ENCODE measurements around the gene SNN. TPM values are rescaled to one million over a fixed set of nuclear protein-coding genes. Genes with fewer than 3 reads are reported as not detected.

SNN gene
- total and polyA plus RNA-seq, 2 experiments from 2014 or later: 5.4 to 5.9 TPM

DNA sequence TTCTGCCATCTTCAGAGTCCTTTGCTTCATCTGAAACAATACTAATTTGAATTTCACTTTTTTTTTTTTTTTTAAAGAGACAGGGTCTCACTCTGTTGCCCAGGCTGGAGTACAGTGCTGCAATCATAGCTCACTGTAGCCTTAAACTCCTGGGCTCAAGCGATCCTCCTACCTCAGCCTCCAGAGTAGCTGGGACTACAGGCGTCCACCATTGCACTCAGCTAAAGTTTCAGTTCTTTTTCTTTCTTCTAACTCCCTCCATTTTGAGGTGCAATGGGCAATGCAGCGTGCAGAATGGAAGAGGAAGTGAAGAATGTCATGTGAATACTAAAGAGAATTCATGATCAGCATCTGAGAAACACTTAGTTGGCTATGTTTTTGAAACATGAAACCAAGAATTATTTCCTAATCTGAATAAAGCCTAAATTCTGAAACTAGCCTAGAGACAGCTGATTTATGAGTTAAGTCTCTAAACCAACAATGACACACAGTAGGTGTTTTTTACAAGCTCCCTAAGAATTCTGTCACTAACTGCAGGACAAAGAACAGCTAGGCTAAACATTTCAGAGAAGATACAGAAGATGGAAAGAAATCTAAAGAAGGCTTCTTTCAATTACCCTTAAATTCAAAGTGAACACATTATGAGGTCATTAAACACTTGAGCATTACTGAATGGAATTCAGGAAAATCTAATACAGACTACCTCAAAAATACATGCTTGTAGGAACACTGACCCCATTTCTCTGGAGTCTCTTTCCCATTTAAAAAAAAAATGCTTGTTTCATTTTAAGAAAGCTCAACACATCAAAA, 21.0 kb downstream of the SNN start:
- H3F3A ChIP-seq (ENCODE audit: insufficient read depth): peaks cover 30% of the 10 kb centered on the region
- H3K9me2 ChIP-seq (ENCODE audit: insufficient read depth): no peaks in the 10 kb centered on the region
- 78 to 85% methylated on average over 3 of the region's 3 CpGs for WGBS, 2 experiments (ENCODE audit: low coverage in 1 of 2, low lambda C conversion rate in 2 of 2, missing lambda C conversion rate in 2 of 2)
- peaks cover 24% of the 10 kb centered on the region for H3K79me2 ChIP-seq (ENCODE audit: insufficient read depth)
- no peak overlapping the region for H2AFZ ChIP-seq
- no peak for DNase-seq
- no peak overlapping the region for H3K4me3 ChIP-seq
- H3K36me3 ChIP-seq (ENCODE audit: low read depth): peaks cover 45% of the 10 kb centered on the region
- no peak for TF ChIP-seq EZH2phosphoT487 (IDR thresholded peaks at IDR 0.05; ENCODE audit: insufficient read depth, low read depth)
- TF ChIP-seq EZH2 (IDR thresholded peaks at IDR 0.05; ENCODE audit: insufficient read depth, poor library complexity, severe bottlenecking): no peak
- no peak overlapping the region for H3K4me2 ChIP-seq (ENCODE audit: unreplicated experiment)
- H4K20me1 ChIP-seq (ENCODE audit: insufficient read depth): peaks cover 5% of the 10 kb centered on the region; the same call in 1 of the 2 replicates
- peaks cover 15% of the 10 kb centered on the region for H3K4me1 ChIP-seq (ENCODE audit: insufficient read depth)
- in situ Hi-C loops (cut with MboI): loop anchor here (25.0 kb wide), 1 partner anchor 727 kb away; no protein-coding TSS in a partner anchor
- H3K9ac ChIP-seq: no peak overlapping the region
- H3K27ac ChIP-seq: no peak overlapping the region
- H3K27me3 ChIP-seq (replicated peaks; ENCODE audit: insufficient read depth): no peaks in the 10 kb centered on the region
- H3K9me3 ChIP-seq (ENCODE audit: low read depth): no peaks in the 10 kb centered on the region

DNA sequence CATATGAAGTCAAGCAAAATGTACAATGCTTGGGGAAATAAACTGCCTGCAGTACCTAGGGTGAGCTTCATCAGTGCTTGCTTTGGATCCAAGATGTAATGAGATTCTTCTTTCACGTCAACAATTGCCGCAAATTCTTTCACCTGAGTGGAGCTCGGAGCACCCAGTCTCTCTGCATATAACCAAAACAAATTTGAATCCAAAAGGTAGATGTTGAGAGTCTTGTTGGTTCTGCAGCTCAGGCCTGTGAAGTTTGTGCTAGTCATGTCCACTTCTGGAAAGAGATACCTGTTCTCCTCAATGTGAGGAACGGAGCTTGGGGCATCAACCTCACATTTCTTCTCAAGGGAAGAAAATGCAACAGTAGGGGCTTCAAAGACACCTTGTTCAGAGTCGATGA, 23.0 kb downstream of the SNN start:
- Histone ChIP-seq H3K4me2 (ENCODE audit: unreplicated experiment) (no peak overlapping the region), H3K4me1 (ENCODE audit: insufficient read depth) (peaks cover 8% of the 10 kb centered on the region), H3K27me3 (replicated peaks; ENCODE audit: insufficient read depth) (no peaks in the 10 kb centered on the region), H3K27ac (no peak overlapping the region), H3K9me3 (ENCODE audit: low read depth) (no peaks in the 10 kb centered on the region), H3K9me2 (ENCODE audit: insufficient read depth) (no peaks in the 10 kb centered on the region), H3K36me3 (ENCODE audit: low read depth) (peaks cover 39% of the 10 kb centered on the region), H2AFZ (no peak overlapping the region), H3K4me3 (no peak overlapping the region), H3F3A (ENCODE audit: insufficient read depth) (peaks cover 19% of the 10 kb centered on the region), H3K79me2 (ENCODE audit: insufficient read depth) (peaks cover 44% of the 10 kb centered on the region), H4K20me1 (ENCODE audit: insufficient read depth) (no peaks in the 10 kb centered on the region; the same call in 1 of the 2 replicates), H3K9ac (no peak overlapping the region)
- 95 to 98% methylated on average over 5 of the region's 5 CpGs for WGBS, 2 experiments (ENCODE audit: low coverage in 1 of 2, low lambda C conversion rate in 2 of 2, missing lambda C conversion rate in 2 of 2)
- TF ChIP-seq EZH2phosphoT487 (IDR thresholded peaks at IDR 0.05; ENCODE audit: insufficient read depth, low read depth) (no peak), EZH2 (IDR thresholded peaks at IDR 0.05; ENCODE audit: insufficient read depth, poor library complexity, severe bottlenecking) (no peak)
- in situ Hi-C loops (cut with MboI): loop anchor here (25.0 kb wide), 1 partner anchor 729 kb away; no protein-coding TSS in a partner anchor
- DNase-seq: no peak

DNA sequence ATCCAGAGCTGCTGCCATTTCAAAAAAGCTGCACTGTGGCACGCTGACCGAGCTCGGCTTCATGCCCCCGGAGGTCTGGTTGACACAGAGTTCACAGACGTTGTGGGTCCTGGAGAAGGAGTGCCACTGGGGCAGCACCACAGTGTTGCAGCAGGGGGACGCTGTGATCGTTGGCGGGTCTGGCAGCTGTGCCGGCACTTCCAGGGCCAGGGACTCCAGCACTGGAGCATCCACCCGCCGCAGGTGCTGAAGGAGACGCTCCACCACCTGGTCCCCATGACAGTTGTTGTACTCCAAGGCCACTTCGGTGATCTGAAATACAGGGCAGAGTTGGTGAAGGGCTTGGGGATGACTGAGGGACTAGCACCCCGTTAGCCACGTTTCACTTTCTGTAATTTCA, 23.5 kb downstream of the SNN start:
- Histone ChIP-seq H3K36me3 (ENCODE audit: low read depth) (peaks cover 41% of the 10 kb centered on the region), H4K20me1 (ENCODE audit: insufficient read depth) (no peaks in the 10 kb centered on the region; the same call in 1 of the 2 replicates), H3K4me3 (no peak overlapping the region), H3K4me2 (ENCODE audit: unreplicated experiment) (no peak overlapping the region), H2AFZ (no peak overlapping the region), H3K4me1 (ENCODE audit: insufficient read depth) (peaks cover 2% of the 10 kb centered on the region), H3K79me2 (ENCODE audit: insufficient read depth) (peaks cover 47% of the 10 kb centered on the region), H3K9me2 (ENCODE audit: insufficient read depth) (no peaks in the 10 kb centered on the region), H3K9me3 (ENCODE audit: low read depth) (no peaks in the 10 kb centered on the region), H3K9ac (no peak overlapping the region), H3K27ac (no peak overlapping the region), H3K27me3 (replicated peaks; ENCODE audit: insufficient read depth) (no peaks in the 10 kb centered on the region), H3F3A (ENCODE audit: insufficient read depth) (peaks cover 16% of the 10 kb centered on the region)
- in situ Hi-C loops (cut with MboI): loop anchor here (25.0 kb wide), 1 partner anchor 729 kb away; no protein-coding TSS in a partner anchor
- 90 to 91% methylated on average over 15 of the region's 15 CpGs for WGBS, 2 experiments (ENCODE audit: low coverage in 1 of 2, low lambda C conversion rate in 2 of 2, missing lambda C conversion rate in 2 of 2)
- no peak for DNase-seq
- TF ChIP-seq EZH2phosphoT487 (IDR thresholded peaks at IDR 0.05; ENCODE audit: insufficient read depth, low read depth) (no peak), EZH2 (IDR thresholded peaks at IDR 0.05; ENCODE audit: insufficient read depth, poor library complexity, severe bottlenecking) (no peak)

DNA sequence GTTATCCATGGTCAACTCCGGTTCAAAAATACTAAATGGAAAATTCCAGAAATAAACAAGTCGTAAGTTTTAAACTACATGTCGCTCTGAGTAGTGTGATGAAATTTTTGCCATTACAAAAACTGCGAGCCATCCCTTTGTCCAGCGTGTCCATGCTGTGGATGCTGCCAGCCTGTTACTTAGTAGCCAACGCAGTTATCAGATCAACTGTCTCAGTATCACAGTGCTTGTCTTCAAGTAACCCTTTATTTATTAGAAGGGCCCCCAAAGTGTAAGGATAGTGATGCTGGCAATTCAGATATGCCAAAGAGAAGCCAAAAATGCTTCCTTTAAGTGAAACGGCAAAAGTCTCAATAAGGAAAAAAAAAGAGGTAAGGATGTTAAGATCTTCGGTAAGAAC, 23.9 kb downstream of the SNN start:
- no peak for TF ChIP-seq EZH2 (IDR thresholded peaks at IDR 0.05; ENCODE audit: insufficient read depth, poor library complexity, severe bottlenecking)
- no peak for TF ChIP-seq EZH2phosphoT487 (IDR thresholded peaks at IDR 0.05; ENCODE audit: insufficient read depth, low read depth)
- no peaks in the 10 kb centered on the region; the same call in 1 of the 2 replicates for H4K20me1 ChIP-seq (ENCODE audit: insufficient read depth)
- H3K4me3 ChIP-seq: no peak overlapping the region
- H3K9me2 ChIP-seq (ENCODE audit: insufficient read depth): no peaks in the 10 kb centered on the region
- WGBS, 2 experiments (ENCODE audit: low coverage in 1 of 2, low lambda C conversion rate in 2 of 2, missing lambda C conversion rate in 2 of 2): 90 to 91% methylated on average over 8 of the region's 8 CpGs
- peaks cover 51% of the 10 kb centered on the region for H3K79me2 ChIP-seq (ENCODE audit: insufficient read depth)
- H3K27ac ChIP-seq: no peak overlapping the region
- peaks cover 41% of the 10 kb centered on the region for H3K36me3 ChIP-seq (ENCODE audit: low read depth)
- H3K27me3 ChIP-seq (replicated peaks; ENCODE audit: insufficient read depth): no peaks in the 10 kb centered on the region
- H3K4me1 ChIP-seq (ENCODE audit: insufficient read depth): no peaks in the 10 kb centered on the region
- in situ Hi-C loops (cut with MboI): loop anchor here (25.0 kb wide), 1 partner anchor 730 kb away; no protein-coding TSS in a partner anchor
- no peak for DNase-seq
- H3K9me3 ChIP-seq (ENCODE audit: low read depth): no peaks in the 10 kb centered on the region
- no peak overlapping the region for H3K9ac ChIP-seq
- H2AFZ ChIP-seq: no peak overlapping the region
- peaks cover 12% of the 10 kb centered on the region; the same call in 1 of the 2 replicates for H3F3A ChIP-seq (ENCODE audit: insufficient read depth)
- no peak overlapping the region for H3K4me2 ChIP-seq (ENCODE audit: unreplicated experiment)

Data from GM23248 (cell line).